GM18861 (cell line): ENCODE measurements around the gene CUX1.
"Not testable (repeated sequence)": the region's sequence is repeated elsewhere in the genome, so short reads cannot be mapped to it uniquely, and the experiment has no call there.

ENCODE experiments used
- ATAC-seq: cut with Tn5 transposase; IDR thresholded peaks from one replicate; pipeline ENCODE4 v1.9.1; 2021; ENCODE audit not compliant: unreplicated experiment

The CUX1 gene

GRCh38 chr7:102202556-102202955 is 385.1 kb downstream of the CUX1 start:
- no peak for ATAC-seq

GRCh38 chr7:102203218-102203617 is 385.8 kb downstream of the CUX1 start:
- ATAC-seq: no peak

- ATAC-seq: no peak
Observed at GRCh38 chr7:102204212-102204611, 386.8 kb downstream of the CUX1 start.

GRCh38 chr7:102205915-102206314 is 388.5 kb downstream of the CUX1 start:
- no peak for ATAC-seq

- no peak for ATAC-seq
Observed at GRCh38 chr7:102208826-102209225, 391.4 kb downstream of the CUX1 start.

- ATAC-seq: no peak
Observed at GRCh38 chr7:102210787-102211186, 393.4 kb downstream of the CUX1 start.

GRCh38 chr7:102211590-102212550 is 394.4 kb downstream of the CUX1 start:
- no peak for ATAC-seq

- ATAC-seq: no peak
Observed at GRCh38 chr7:102214477-102215072, 397.1 kb downstream of the CUX1 start.

GRCh38 chr7:102215256-102215655 is 397.8 kb downstream of the CUX1 start:
- no peak for ATAC-seq

- ATAC-seq: no peak
Observed at GRCh38 chr7:102215711-102216110, 398.3 kb downstream of the CUX1 start.

- ATAC-seq: no peak
Observed at GRCh38 chr7:102216573-102217314, 399.3 kb downstream of the CUX1 start.

GRCh38 chr7:102220229-102220850 is 402.9 kb downstream of the CUX1 start:
- ATAC-seq: no peak

- no peak for ATAC-seq
Observed at GRCh38 chr7:102220960-102221800, 403.8 kb downstream of the CUX1 start.

- ATAC-seq: no peak
Observed at GRCh38 chr7:102221961-102222360, 404.5 kb downstream of the CUX1 start.

GRCh38 chr7:102222445-102222844 is 405.0 kb downstream of the CUX1 start:
- no peak for ATAC-seq

GRCh38 chr7:102223184-102223583 is 405.8 kb downstream of the CUX1 start:
- ATAC-seq: no peak

GRCh38 chr7:102225025-102225424 is 407.6 kb downstream of the CUX1 start:
- ATAC-seq: no peak

- ATAC-seq: no peak
Observed at GRCh38 chr7:102227371-102227770, 409.9 kb downstream of the CUX1 start.

GRCh38 chr7:102228935-102229334 is 411.5 kb downstream of the CUX1 start:
- no peak for ATAC-seq

- not testable (repeated sequence) for ATAC-seq
Observed at GRCh38 chr7:102230162-102230561, 412.7 kb downstream of the CUX1 start.
